Measurements from ENCODE around the gene GPC6.

- TF ChIP-seq CTCF (IDR thresholded peaks at IDR 0.05; ENCODE audit: insufficient read depth, low read length) (no peak), POLR2AphosphoS5 (IDR thresholded peaks at IDR 0.05; ENCODE audit: low read depth) (no peak), REST (IDR thresholded peaks at IDR 0.05; ENCODE audit: insufficient replicate concordance, low read depth) (no peak)
Measured at GRCh38 chr13:93709506-93710244, 483.1 kb downstream of the GPC6 start.

Data from HL-60 (cell line).